ENCODE data around the gene OTOF. TPM values are rescaled to one million over a fixed set of nuclear protein-coding genes. Genes with fewer than 3 reads are reported as not detected.

OTOF gene
- total and polyA plus RNA-seq, 2 experiments from 2014 or later, result 0.38 to 0.43 TPM

DNA sequence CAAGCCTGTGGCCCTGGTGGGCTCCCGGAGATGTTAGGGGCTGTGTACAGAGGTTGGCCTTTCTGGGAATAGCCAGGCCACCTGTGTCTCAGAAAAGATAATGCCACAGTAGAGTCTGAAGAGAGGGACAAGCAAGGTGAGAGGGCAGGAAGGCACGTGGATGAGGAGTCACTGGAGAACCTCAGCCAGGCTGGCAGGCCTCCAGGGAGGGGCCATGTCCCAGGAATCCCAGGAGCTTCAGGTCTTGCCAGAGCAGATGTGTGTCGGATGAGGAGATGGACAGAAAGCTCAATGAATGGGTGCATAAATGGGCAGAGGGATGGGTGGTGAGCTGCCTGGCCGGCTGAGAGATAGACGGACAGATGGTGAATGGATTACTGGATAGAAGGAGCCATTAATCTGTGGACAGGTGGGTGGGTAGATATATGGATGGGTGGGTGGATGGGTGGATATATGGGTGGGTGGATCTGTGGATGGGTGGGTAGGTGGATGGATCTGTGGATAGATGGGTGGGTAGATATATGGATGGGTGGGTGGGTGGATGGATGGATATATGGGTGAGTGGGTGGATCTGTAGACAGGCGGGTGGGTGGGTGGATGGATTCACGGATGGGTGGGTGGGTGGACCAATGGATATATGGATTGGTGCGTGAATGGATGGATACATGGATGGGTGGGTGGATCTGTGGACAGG lies 7.9 kb upstream of the OTOF start:
- Histone ChIP-seq H3K79me2 (ENCODE audit: insufficient read depth) (no peaks in the 10 kb centered on the region), H3K27me3 (replicated peaks; ENCODE audit: insufficient read depth) (peaks cover 3% of the 10 kb centered on the region; the same call in 1 of the 2 replicates), H3K36me3 (ENCODE audit: low read depth) (no peaks in the 10 kb centered on the region), H3K4me2 (ENCODE audit: unreplicated experiment) (no peak overlapping the region), H3K27ac (no peak overlapping the region), H3K4me1 (ENCODE audit: insufficient read depth) (no peaks in the 10 kb centered on the region), H3K4me3 (no peak overlapping the region), H2AFZ (no peak overlapping the region), H3K9ac (no peak overlapping the region), H3K9me3 (ENCODE audit: low read depth) (no peaks in the 10 kb centered on the region), H3F3A (ENCODE audit: insufficient read depth) (no peaks in the 10 kb centered on the region), H4K20me1 (ENCODE audit: insufficient read depth) (no peaks in the 10 kb centered on the region), H3K9me2 (ENCODE audit: insufficient read depth) (no peaks in the 10 kb centered on the region)
- in situ Hi-C loops (cut with MboI), result no loop called here
- WGBS, 2 experiments (ENCODE audit: low coverage in 1 of 2, low lambda C conversion rate in 2 of 2, missing lambda C conversion rate in 2 of 2), result 59 to 63% methylated on average over 6 to 8 of the region's 8 CpGs
- no peak for DNase-seq
- TF ChIP-seq EZH2 (IDR thresholded peaks at IDR 0.05; ENCODE audit: insufficient read depth, poor library complexity, severe bottlenecking) (no peak), EZH2phosphoT487 (IDR thresholded peaks at IDR 0.05; ENCODE audit: insufficient read depth, low read depth) (no peak)

DNA sequence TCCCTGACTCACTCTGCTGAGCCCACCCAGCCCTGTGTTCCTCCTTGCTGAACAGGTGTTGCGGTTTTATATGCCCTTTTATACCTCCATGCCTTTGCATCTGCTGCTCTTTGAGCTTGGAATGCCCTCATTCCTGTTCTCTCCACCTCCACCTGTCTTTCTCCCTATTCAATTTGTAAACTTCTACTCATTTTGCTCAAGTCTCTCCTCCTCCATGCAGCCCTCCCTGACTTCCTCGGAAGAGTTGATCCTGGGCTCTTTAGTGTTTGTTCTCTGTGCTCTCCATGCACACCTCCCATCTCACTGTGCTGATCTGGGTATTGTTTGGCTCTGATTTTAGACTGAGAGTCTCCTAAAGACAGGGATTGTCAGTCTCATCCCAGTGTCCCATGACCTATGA lies 7.2 kb upstream of the OTOF start:
- no peak for DNase-seq
- Histone ChIP-seq H3K9me3 (ENCODE audit: low read depth) (no peaks in the 10 kb centered on the region), H3K9me2 (ENCODE audit: insufficient read depth) (no peaks in the 10 kb centered on the region), H3K27ac (no peak overlapping the region), H3F3A (ENCODE audit: insufficient read depth) (no peaks in the 10 kb centered on the region), H4K20me1 (ENCODE audit: insufficient read depth) (no peaks in the 10 kb centered on the region), H3K36me3 (ENCODE audit: low read depth) (no peaks in the 10 kb centered on the region), H3K79me2 (ENCODE audit: insufficient read depth) (no peaks in the 10 kb centered on the region), H3K4me3 (no peak overlapping the region), H3K4me2 (ENCODE audit: unreplicated experiment) (no peak overlapping the region), H3K27me3 (replicated peaks; ENCODE audit: insufficient read depth) (peaks cover 3% of the 10 kb centered on the region; the same call in 1 of the 2 replicates), H3K9ac (no peak overlapping the region), H3K4me1 (ENCODE audit: insufficient read depth) (no peaks in the 10 kb centered on the region), H2AFZ (no peak overlapping the region)
- WGBS, 2 experiments (ENCODE audit: low coverage in 1 of 2, low lambda C conversion rate in 2 of 2, missing lambda C conversion rate in 2 of 2), result 87 to 88% methylated on average over 2 of the region's 2 CpGs
- TF ChIP-seq EZH2 (IDR thresholded peaks at IDR 0.05; ENCODE audit: insufficient read depth, poor library complexity, severe bottlenecking), result no peak
- no peak for TF ChIP-seq EZH2phosphoT487 (IDR thresholded peaks at IDR 0.05; ENCODE audit: insufficient read depth, low read depth)
- in situ Hi-C loops (cut with MboI), result no loop called here

DNA sequence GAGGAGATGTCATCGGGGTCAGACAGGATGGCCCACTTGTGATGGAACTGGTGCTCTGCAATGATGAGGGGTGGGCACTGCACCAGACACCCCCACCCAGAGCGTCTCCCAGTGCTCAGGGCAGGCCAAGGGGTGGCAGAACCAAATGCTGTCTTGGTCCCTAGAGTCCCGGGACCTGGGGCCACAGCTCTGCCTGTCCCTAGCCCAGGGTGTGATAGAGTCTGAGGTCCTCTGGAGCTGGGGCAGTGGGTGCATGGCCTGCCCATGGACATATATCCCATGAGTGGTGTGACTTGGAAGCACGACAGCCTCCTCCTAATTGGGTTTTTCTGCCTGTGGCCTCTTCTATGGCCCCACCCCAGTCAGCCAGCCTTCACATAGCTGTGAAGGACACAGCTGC lies 6.7 kb upstream of the OTOF start:
- no peak for TF ChIP-seq EZH2phosphoT487 (IDR thresholded peaks at IDR 0.05; ENCODE audit: insufficient read depth, low read depth)
- no peak overlapping the region for H3K9ac ChIP-seq
- in situ Hi-C loops (cut with MboI), result no loop called here
- peaks cover 3% of the 10 kb centered on the region; the same call in 1 of the 2 replicates for H3K27me3 ChIP-seq (replicated peaks; ENCODE audit: insufficient read depth)
- no peaks in the 10 kb centered on the region for H3K9me2 ChIP-seq (ENCODE audit: insufficient read depth)
- WGBS, 2 experiments (ENCODE audit: low coverage in 1 of 2, low lambda C conversion rate in 2 of 2, missing lambda C conversion rate in 2 of 2), result 48 to 50% methylated on average over 4 of the region's 4 CpGs
- H3K79me2 ChIP-seq (ENCODE audit: insufficient read depth), result no peaks in the 10 kb centered on the region
- no peaks in the 10 kb centered on the region for H3K9me3 ChIP-seq (ENCODE audit: low read depth)
- H3K27ac ChIP-seq, result no peak overlapping the region
- no peak overlapping the region for H2AFZ ChIP-seq
- no peak overlapping the region for H3K4me2 ChIP-seq (ENCODE audit: unreplicated experiment)
- H3F3A ChIP-seq (ENCODE audit: insufficient read depth), result no peaks in the 10 kb centered on the region
- no peaks in the 10 kb centered on the region for H3K4me1 ChIP-seq (ENCODE audit: insufficient read depth)
- DNase-seq, result no peak
- H3K36me3 ChIP-seq (ENCODE audit: low read depth), result no peaks in the 10 kb centered on the region
- H4K20me1 ChIP-seq (ENCODE audit: insufficient read depth), result no peaks in the 10 kb centered on the region
- H3K4me3 ChIP-seq, result no peak overlapping the region

DNA sequence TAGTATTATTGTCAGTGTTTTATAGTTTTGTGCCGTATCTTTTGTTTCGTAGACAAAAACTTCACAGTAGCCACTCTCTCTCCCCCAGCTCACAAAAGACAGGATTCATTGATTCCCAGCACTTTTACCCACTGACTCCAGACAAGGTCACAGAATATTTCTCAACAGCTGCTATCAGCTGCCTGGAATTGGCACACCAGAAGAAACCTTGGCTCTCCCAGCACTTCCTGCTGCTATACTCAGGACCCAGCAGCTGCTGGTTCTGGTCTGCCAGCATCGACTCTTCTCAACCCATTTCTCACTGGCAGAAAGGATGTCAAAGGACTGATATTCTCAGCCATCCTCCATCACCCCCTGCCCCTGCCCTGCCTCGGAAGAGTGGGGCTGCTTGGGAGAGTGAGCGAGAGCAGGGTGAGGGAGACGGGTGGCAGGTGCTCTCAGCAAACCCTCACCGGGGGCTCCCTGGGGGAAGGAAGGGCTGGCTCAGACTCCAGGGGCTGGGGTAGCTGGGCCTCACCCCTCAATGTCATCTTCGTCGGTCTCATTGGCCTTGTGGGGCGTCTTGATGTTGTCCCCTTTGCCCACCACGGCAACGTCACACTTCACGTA lies 6.1 kb upstream of the OTOF start:
- Histone ChIP-seq H3K36me3 (ENCODE audit: low read depth) (no peaks in the 10 kb centered on the region), H3K4me3 (no peak overlapping the region), H3K27me3 (replicated peaks; ENCODE audit: insufficient read depth) (peaks cover 3% of the 10 kb centered on the region; the same call in 1 of the 2 replicates), H3K9me2 (ENCODE audit: insufficient read depth) (no peaks in the 10 kb centered on the region), H3K9me3 (ENCODE audit: low read depth) (no peaks in the 10 kb centered on the region), H3K9ac (no peak overlapping the region), H3K4me1 (ENCODE audit: insufficient read depth) (no peaks in the 10 kb centered on the region), H3K4me2 (ENCODE audit: unreplicated experiment) (no peak overlapping the region), H3F3A (ENCODE audit: insufficient read depth) (no peaks in the 10 kb centered on the region), H3K27ac (no peak overlapping the region), H4K20me1 (ENCODE audit: insufficient read depth) (no peaks in the 10 kb centered on the region), H3K79me2 (ENCODE audit: insufficient read depth) (no peaks in the 10 kb centered on the region), H2AFZ (no peak overlapping the region)
- in situ Hi-C loops (cut with MboI), result no loop called here
- TF ChIP-seq EZH2phosphoT487 (IDR thresholded peaks at IDR 0.05; ENCODE audit: insufficient read depth, low read depth), result no peak
- no peak for TF ChIP-seq EZH2 (IDR thresholded peaks at IDR 0.05; ENCODE audit: insufficient read depth, poor library complexity, severe bottlenecking)
- WGBS, 2 experiments (ENCODE audit: low coverage in 1 of 2, low lambda C conversion rate in 2 of 2, missing lambda C conversion rate in 2 of 2), result 57 to 59% methylated on average over 12 to 13 of the region's 13 CpGs
- no peak for DNase-seq
